A549 (cell line): ENCODE data around the gene IER3IP1. TPM values are rescaled to one million over a fixed set of nuclear protein-coding genes. Genes with fewer than 3 reads are reported as not detected.

Experiments used
- ATAC-seq, 2 experiments: fragments of 200-7000 bp in 1 of 2; fragments of >200 bp in 1 of 2; cut with Nextera tagmentation in 1 of 2; cut with Tn5 transposase in 1 of 2; 3 replicates each; pipeline versions ENCODE4 v1.8.0 to v1.9.1; 2018 to 2020; ENCODE audit warnings: mild to moderate bottlenecking in 1 of 2, moderate library complexity in 1 of 2
- CTCF ChIA-PET: fragments of 300-600 bp; sonication (Branson Sonifier 250); formaldehyde crosslinking; extraction: SDS; loops from one replicate; lab custom pipeline; 2021; ENCODE audit warnings: antibody characterized with exemption, inconsistent platforms; lab: Yijun Ruan, JAX
- POLR2A ChIA-PET: fragments of 350-600 bp; formaldehyde crosslinking; extraction: SDS; loops from one replicate; lab custom pipeline; 2021; ENCODE audit warnings: antibody characterized with exemption, inconsistent platforms; lab: Yijun Ruan, JAX
- DNase-seq, 2 experiments: peaks; one replicate each; pipeline versions ENCODE4 v3.0.0 to v3.0.0-alpha.2; 2011 to 2016; ENCODE audit warnings: low read depth in 1 of 2, low spot score in 1 of 2
- FAIRE-seq: peaks from 2 replicates; lab custom pipeline; 2011; peaks lifted over from hg19 to GRCh38; lab: Jason Lieb, UNC
- H3K27ac ChIP-seq, 2 experiments: fragments of >200 bp; sonication (Bioruptor Twin); formaldehyde crosslinking; 3 replicates each; pipeline ENCODE4 v1.5.1; 2016 to 2017
- H3K4me1 ChIP-seq: fragments of >200 bp; sonication (Bioruptor Twin); formaldehyde crosslinking; 3 replicates; pipeline ENCODE4 v1.6.1; 2016
- H3K4me2 ChIP-seq: fragments of >200 bp; sonication (Bioruptor Twin); formaldehyde crosslinking; 3 replicates; pipeline ENCODE4 v1.6.1; 2016
- H3K4me3 ChIP-seq: fragments of >200 bp; sonication (Bioruptor Twin); formaldehyde crosslinking; 3 replicates; pipeline ENCODE4 v1.5.1; 2016
- H3K9me3 ChIP-seq: fragments of >200 bp; sonication (Bioruptor Twin); formaldehyde crosslinking; 3 replicates; pipeline ENCODE4 v1.6.1; 2016
- CBX2 ChIP-seq: fragments of 200-600 bp; sonication (generic); IDR thresholded peaks from 2 replicates; pipeline ENCODE4 v1.6.1; 2016; ENCODE audit warnings: low read depth, mild to moderate bottlenecking, borderline replicate concordance
- CEBPB ChIP-seq, 2 experiments: fragments of >200 bp in 1 of 2; sonication (Bioruptor Twin) in 1 of 2; formaldehyde crosslinking in 1 of 2; IDR thresholded peaks; 2 replicates each; pipeline ENCODE4 v1.6.1; 2012 to 2016
- CHD2 ChIP-seq: fragments of 150-350 bp; IDR thresholded peaks from 2 replicates; pipeline ENCODE4 v1.6.1; 2014; ENCODE audit warnings: low read length; ENCODE audit not compliant: partially characterized antibody
- EHMT2 ChIP-seq: fragments of 200-600 bp; sonication (generic); IDR thresholded peaks from 2 replicates; pipeline ENCODE4 v1.6.1; 2016; ENCODE audit warnings: antibody characterized with exemption, low read depth, mild to moderate bottlenecking, moderate library complexity
- EP300 ChIP-seq, 2 experiments: fragments of >200 bp; sonication (Bioruptor Twin); formaldehyde crosslinking; IDR thresholded peaks; 2 replicates in 1 of 2; 3 replicates in 1 of 2; pipeline ENCODE4 v1.6.1; 2016 to 2017
- FOSL2 ChIP-seq, 2 experiments: fragments of 450-650 bp in 1 of 2; fragments of >200 bp in 1 of 2; sonication (Bioruptor Twin) in 1 of 2; formaldehyde crosslinking; IDR thresholded peaks; 2 replicates each; pipeline versions ENCODE4 v1.5.0 to v1.6.1; 2016 to 2020; ENCODE audit warnings: mild to moderate bottlenecking in 1 of 2, moderate library complexity in 1 of 2
- JUN ChIP-seq, 2 experiments: fragments of >200 bp; sonication (Bioruptor Twin); formaldehyde crosslinking; IDR thresholded peaks; 2 replicates in 1 of 2; 3 replicates in 1 of 2; pipeline ENCODE4 v1.6.1; 2016 to 2017
- KDM1A ChIP-seq: fragments of 200-600 bp; sonication (generic); IDR thresholded peaks from 2 replicates; pipeline ENCODE4 v1.6.1; 2016; ENCODE audit warnings: low read depth, mild to moderate bottlenecking
- KDM5A ChIP-seq: fragments of 200-600 bp; sonication (generic); IDR thresholded peaks from 2 replicates; pipeline ENCODE4 v1.6.1; 2016; ENCODE audit warnings: antibody characterized with exemption, mild to moderate bottlenecking
- NFE2L2 ChIP-seq: fragments of 150-350 bp; conservative IDR thresholded peaks from 2 replicates; pipeline ENCODE4 v1.6.1; 2014; ENCODE audit warnings: low read length
- NR3C1 ChIP-seq: fragments of >200 bp; sonication (Bioruptor Twin); formaldehyde crosslinking; IDR thresholded peaks from 3 replicates; pipeline ENCODE4 v1.6.1; 2017
- PHF8 ChIP-seq: fragments of 200-600 bp; sonication (generic); IDR thresholded peaks from 2 replicates; pipeline ENCODE4 v1.6.1; 2016; ENCODE audit warnings: low read depth, mild to moderate bottlenecking, antibody characterized with exemption, moderate library complexity, borderline replicate concordance
- POLR2A ChIP-seq: IDR thresholded peaks from 2 replicates; pipeline ENCODE4 v1.6.1; 2012; ENCODE audit warnings: mild to moderate bottlenecking, low read length
- RAD21 ChIP-seq, 2 experiments: fragments of >200 bp in 1 of 2; sonication (Bioruptor Twin) in 1 of 2; formaldehyde crosslinking in 1 of 2; IDR thresholded peaks in 1 of 2; conservative IDR thresholded peaks in 1 of 2; 2 replicates in 1 of 2; 3 replicates in 1 of 2; pipeline ENCODE4 v1.6.1; 2012 to 2018; ENCODE audit warnings: inconsistent platforms in 1 of 2
- RCOR1 ChIP-seq: fragments of 150-350 bp; IDR thresholded peaks from 2 replicates; pipeline ENCODE4 v1.6.1; 2014; ENCODE audit warnings: antibody characterized with exemption, low read length, low read depth
- SMC3 ChIP-seq: fragments of >200 bp; sonication (Bioruptor Twin); formaldehyde crosslinking; IDR thresholded peaks from 3 replicates; pipeline ENCODE4 v1.6.1; 2018; ENCODE audit warnings: inconsistent platforms
- SREBF2 ChIP-seq: fragments of 450-650 bp; IDR thresholded peaks from 2 replicates; pipeline ENCODE4 v1.6.1; 2014; ENCODE audit warnings: mild to moderate bottlenecking, moderate library complexity
- TFCP2L1 ChIP-seq: fragments of 250-450 bp; sonication (Bioruptor Pico); IDR thresholded peaks from 2 replicates; pipeline ENCODE4 v1.5.0; 2021; ENCODE audit warnings: mild to moderate bottlenecking
- TP53 ChIP-seq: fragments of 250-450 bp; sonication (Bioruptor Pico); IDR thresholded peaks from 2 replicates; pipeline ENCODE4 v1.5.0; 2021; ENCODE audit warnings: mild to moderate bottlenecking, moderate library complexity
- ZNF302 ChIP-seq: fragments of 250-450 bp; sonication (Bioruptor Pico); IDR thresholded peaks from 2 replicates; pipeline ENCODE4 v1.9.0; 2021; ENCODE audit warnings: inconsistent platforms, mild to moderate bottlenecking, moderate library complexity
- WGBS: methylation state at CpG from one replicate; pipeline ENCODE4 v1.1.6; 2017; ENCODE audit errors: missing lambda C conversion rate; 5-methylcytosine and 5-hydroxymethylcytosine counted together
- polyA plus RNA-seq, 4 experiments: library from polyadenylated mRNA; depleted of rRNA in 3 of 4; stranded (reverse); fragments of >200 nt; fragmentation: RNase III in 1 of 4; extraction: RNeasy Plus Mini Kit Qiagen cat#74134 plus additional on column Dnase treatment in 1 of 4; gene quantifications; 2 replicates in 3 of 4; 3 replicates in 1 of 4; pipeline ENCODE4 v1.2.3, GENCODE V29; 2011 to 2017
- TF ChIP-seq, protein P1 (sequence below): IDR thresholded peaks from 2 replicates; pipeline ENCODE4 v1.6.1; 2012
- TF ChIP-seq, protein P2 (sequence below): fragments of >200 bp; sonication (Bioruptor Twin); formaldehyde crosslinking; IDR thresholded peaks from 2 replicates; pipeline ENCODE4 v1.6.1; 2016
- TF ChIP-seq, protein P3 (sequence below): fragments of >200 bp; sonication (Bioruptor Twin); formaldehyde crosslinking; IDR thresholded peaks from 3 replicates; pipeline ENCODE4 v1.5.1; 2016

Gene IER3IP1
- polyA plus RNA-seq, 2 of the 4 experiments (the other 2 are of a cell fraction): 24.5 to 25.1 TPM

DNA sequence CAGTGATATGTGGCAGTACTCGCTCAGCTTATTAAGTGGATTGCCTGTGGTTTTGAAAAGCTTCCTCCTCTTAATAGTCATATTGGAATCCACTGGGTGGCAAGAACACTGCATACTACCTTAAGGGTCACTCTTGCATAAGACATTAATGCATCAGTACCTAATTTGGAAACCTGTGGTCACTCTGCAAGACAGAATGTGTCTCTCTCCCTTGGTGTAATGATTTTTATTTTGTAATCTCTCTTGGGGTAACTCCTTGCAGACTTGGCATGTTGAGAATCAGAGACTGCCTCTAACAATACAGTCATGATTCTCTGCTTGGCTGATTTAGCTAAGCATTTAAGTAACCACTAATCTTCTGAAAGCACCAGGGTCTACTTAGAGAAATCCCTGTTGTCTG is 33.0 kb upstream of the IER3IP1 start (continued):
- no peak for TF ChIP-seq NFE2L2
- TF ChIP-seq PHF8: no peak
- TF ChIP-seq, protein P1, sequence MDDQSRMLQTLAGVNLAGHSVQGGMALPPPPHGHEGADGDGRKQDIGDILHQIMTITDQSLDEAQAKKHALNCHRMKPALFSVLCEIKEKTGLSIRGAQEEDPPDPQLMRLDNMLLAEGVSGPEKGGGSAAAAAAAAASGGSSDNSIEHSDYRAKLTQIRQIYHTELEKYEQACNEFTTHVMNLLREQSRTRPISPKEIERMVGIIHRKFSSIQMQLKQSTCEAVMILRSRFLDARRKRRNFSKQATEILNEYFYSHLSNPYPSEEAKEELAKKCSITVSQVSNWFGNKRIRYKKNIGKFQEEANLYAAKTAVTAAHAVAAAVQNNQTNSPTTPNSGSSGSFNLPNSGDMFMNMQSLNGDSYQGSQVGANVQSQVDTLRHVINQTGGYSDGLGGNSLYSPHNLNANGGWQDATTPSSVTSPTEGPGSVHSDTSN: no peak
- TF ChIP-seq, all 56 proteins: peak for 0

DNA sequence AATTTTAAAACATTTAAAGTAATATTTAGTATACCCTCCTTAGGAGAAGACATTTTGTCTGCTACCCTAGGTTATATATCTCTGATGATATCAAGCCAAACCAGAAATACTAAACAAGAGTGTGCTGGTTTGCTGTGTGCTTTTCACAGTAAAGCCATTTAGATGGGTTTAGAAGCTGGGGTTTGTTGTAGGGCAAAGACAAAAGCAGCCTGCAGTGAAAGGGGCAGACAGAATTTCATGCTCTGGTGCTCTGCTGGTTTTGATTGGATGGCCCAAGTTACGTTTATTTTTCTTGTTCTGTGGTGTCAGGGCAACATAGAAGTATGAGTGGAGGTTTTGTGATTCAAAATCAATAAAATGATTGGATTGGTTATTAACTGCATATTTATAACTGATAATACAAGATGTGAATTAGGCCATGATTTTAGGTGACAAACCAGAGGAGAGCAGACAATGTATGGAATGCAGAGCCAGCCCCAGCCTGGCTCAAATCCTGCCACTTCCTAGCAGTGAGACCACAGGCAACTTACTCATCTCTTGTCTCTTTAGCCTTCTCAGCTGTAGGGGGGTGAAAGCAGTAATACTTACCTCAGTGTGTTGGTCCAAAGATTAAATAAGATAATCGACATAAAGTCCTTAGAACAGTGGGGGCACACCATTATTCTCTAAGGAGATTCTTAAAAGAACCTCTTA is 30.9 kb upstream of the IER3IP1 start:
- ATAC-seq (no peak), FAIRE-seq (no peak), DNase-seq (no peak)
- no peaks in the 10 kb centered on the region for H3K4me1 ChIP-seq
- no peak for TF ChIP-seq ZNF302 (CRISPR knock-in tag)
- no peak for TF ChIP-seq EP300 (IDR thresholded peaks at IDR 0.05)
- no peak for TF ChIP-seq NR3C1
- TF ChIP-seq TFCP2L1 (CRISPR knock-in tag): no peak
- no peak for TF ChIP-seq KDM5A
- no peak for TF ChIP-seq CBX2
- no peak for TF ChIP-seq CHD2
- TF ChIP-seq JUN (IDR thresholded peaks at IDR 0.05): no peak
- TF ChIP-seq, protein P2, sequence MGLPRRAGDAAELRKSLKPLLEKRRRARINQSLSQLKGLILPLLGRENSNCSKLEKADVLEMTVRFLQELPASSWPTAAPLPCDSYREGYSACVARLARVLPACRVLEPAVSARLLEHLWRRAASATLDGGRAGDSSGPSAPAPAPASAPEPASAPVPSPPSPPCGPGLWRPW: no peak
- no peak for TF ChIP-seq SREBF2
- TF ChIP-seq RCOR1: no peak
- no peak for TF ChIP-seq TP53 (CRISPR knock-in tag)
- TF ChIP-seq FOSL2 (IDR thresholded peaks at IDR 0.05): no peak
- TF ChIP-seq FOSL2 (CRISPR knock-in tag; IDR thresholded peaks at IDR 0.05): no peak
- TF ChIP-seq POLR2A: no peak
- no peak for TF ChIP-seq CEBPB (IDR thresholded peaks at IDR 0.05)
- no peak overlapping the region for H3K27ac ChIP-seq
- 4% methylated on average over 2 of the region's 2 CpGs for WGBS
- POLR2A ChIA-PET: no interaction called here
- CTCF ChIA-PET: interaction anchor here (0.6 to 1.5 kb wide), 3 partner anchors 9 to 542 kb away, joined by 4 to 6 read pairs (median 4); no protein-coding TSS in a partner anchor
- H3K9me3 ChIP-seq: no peaks in the 10 kb centered on the region
- H3K4me2 ChIP-seq: no peak overlapping the region
- no peak overlapping the region for H3K4me3 ChIP-seq

DNA sequence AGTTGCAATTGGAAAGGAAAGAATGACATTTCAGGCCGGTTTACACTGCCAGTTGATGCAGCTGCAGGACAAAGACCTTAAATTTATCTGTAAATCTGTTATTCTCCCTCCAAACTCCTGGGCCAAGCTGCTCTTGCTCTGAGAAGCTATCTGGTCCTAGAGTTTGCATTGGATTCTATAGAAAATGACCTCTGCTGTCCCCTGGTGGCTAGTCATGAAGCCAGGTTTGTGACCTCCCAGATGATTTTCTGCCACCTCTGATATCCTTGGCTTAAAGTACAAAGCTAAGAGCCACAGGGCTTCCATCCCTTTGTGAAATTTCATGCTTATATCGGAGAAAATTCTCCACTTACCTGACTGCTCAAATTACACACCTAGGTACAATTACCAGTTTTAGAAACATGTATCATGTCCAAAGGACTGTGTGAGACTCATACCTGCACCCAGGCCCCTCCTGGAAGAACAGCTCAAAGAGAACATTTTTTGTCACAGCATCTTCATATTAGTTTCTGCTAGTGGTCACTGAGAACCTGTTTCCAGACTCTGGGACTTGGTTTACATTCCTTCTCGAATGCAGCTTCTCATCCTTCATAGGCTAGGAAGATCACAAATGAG is 28.9 kb upstream of the IER3IP1 start:
- 0% methylated on average over 3 of the region's 3 CpGs for WGBS
- FAIRE-seq: no peak

More for the DNA sequence above, 28.9 kb upstream of the IER3IP1 start:
- TF ChIP-seq NR3C1 (no peak), RAD21 (conservative IDR thresholded peaks at IDR 0.05 in 1 of 2, IDR thresholded peaks at IDR 0.05 in 1 of 2) (peak; percentile 58 to 60), CHD2 (no peak), SREBF2 (no peak), SMC3 (peak; percentile 70), EHMT2 (no peak), KDM1A (no peak)
- TF ChIP-seq, protein P3, sequence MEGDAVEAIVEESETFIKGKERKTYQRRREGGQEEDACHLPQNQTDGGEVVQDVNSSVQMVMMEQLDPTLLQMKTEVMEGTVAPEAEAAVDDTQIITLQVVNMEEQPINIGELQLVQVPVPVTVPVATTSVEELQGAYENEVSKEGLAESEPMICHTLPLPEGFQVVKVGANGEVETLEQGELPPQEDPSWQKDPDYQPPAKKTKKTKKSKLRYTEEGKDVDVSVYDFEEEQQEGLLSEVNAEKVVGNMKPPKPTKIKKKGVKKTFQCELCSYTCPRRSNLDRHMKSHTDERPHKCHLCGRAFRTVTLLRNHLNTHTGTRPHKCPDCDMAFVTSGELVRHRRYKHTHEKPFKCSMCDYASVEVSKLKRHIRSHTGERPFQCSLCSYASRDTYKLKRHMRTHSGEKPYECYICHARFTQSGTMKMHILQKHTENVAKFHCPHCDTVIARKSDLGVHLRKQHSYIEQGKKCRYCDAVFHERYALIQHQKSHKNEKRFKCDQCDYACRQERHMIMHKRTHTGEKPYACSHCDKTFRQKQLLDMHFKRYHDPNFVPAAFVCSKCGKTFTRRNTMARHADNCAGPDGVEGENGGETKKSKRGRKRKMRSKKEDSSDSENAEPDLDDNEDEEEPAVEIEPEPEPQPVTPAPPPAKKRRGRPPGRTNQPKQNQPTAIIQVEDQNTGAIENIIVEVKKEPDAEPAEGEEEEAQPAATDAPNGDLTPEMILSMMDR: peak; percentile 65
- DNase-seq (peak; percentile 18 to 33), ATAC-seq (peak; percentile 64 to 81; a peak in 5 of 6 replicates)
- no peaks in the 10 kb centered on the region for H3K9me3 ChIP-seq
- H3K27ac ChIP-seq: no peak overlapping the region
- no peaks in the 10 kb centered on the region for H3K4me1 ChIP-seq
- ChIA-PET POLR2A (interaction anchor here (1.1 kb wide), 1 partner anchor 55 kb away, joined by 4 read pairs; the partner anchor contains the start of gene HDHD2), CTCF (interaction anchor here (0.5 to 5.8 kb wide), 31 partner anchors 10 to 550 kb away, joined by 3 to 36 read pairs (median 5); partner anchors contain the start of gene SKOR2)
- H3K4me3 ChIP-seq: no peak overlapping the region
- H3K4me2 ChIP-seq: no peak overlapping the region
